PC-3 (cell line): ENCODE data around the gene PRDM5. TPM values are rescaled to one million over a fixed set of nuclear protein-coding genes. Genes with fewer than 3 reads are reported as not detected.

Experiments
- ATAC-seq: fragments of 200-7000 bp; cut with Tn5 transposase; 2 replicates; pipeline ENCODE4 v1.9.1; 2020; ENCODE audit warnings: mild to moderate bottlenecking, moderate library complexity
- BruUV-seq: library from RNA; stranded (reverse); fragments of 400-500 nt; replicated peaks from 2 replicates; lab custom pipeline; 2021; lab: Mats Ljungman, UMichigan
- CTCF ChIA-PET: fragments of 300-600 bp; sonication (Branson Sonifier 250); formaldehyde crosslinking; loops from one replicate; lab custom pipeline; 2022; ENCODE audit warnings: antibody characterized with exemption; lab: Charles Lee
- POLR2A ChIA-PET: fragments of 300-600 bp; sonication (Branson Sonifier 250); formaldehyde crosslinking; loops from one replicate; lab custom pipeline; 2022; ENCODE audit warnings: antibody characterized with exemption; ENCODE audit not compliant: unreplicated experiment; lab: Charles Lee
- DNase-seq: peaks from one replicate; pipeline ENCODE4 v3.0.0-alpha.2; 2015
- H2AFZ ChIP-seq: fragments of 300-600 bp; sonication (generic); 2 replicates; pipeline ENCODE4 v1.6.0; 2016; ENCODE audit warnings: antibody characterized with exemption, low read length
- H3F3A ChIP-seq: fragments of 300-600 bp; sonication (generic); one replicate; pipeline ENCODE4 v1.6.0; 2017; ENCODE audit warnings: antibody characterized with exemption, low read length, control low read depth, mild to moderate bottlenecking; ENCODE audit not compliant: unreplicated experiment
- H3K27ac ChIP-seq: fragments of 300-600 bp; sonication (generic); 2 replicates; pipeline ENCODE4 v1.5.1; 2016; ENCODE audit warnings: mild to moderate bottlenecking, low read length
- H3K27me3 ChIP-seq: fragments of 300-600 bp; sonication (generic); 2 replicates; pipeline ENCODE4 v1.6.1; 2016; ENCODE audit warnings: low read length, mixed read lengths
- H3K36me3 ChIP-seq: fragments of 300-600 bp; sonication (generic); 2 replicates; pipeline ENCODE4 v1.6.1; 2016; ENCODE audit warnings: low read depth, mixed run types, low read length, mixed read lengths
- H3K4me1 ChIP-seq: fragments of 300-600 bp; sonication (generic); 2 replicates; pipeline ENCODE4 v1.5.1; 2016; ENCODE audit warnings: low read length; ENCODE audit not compliant: insufficient read depth
- H3K4me2 ChIP-seq: fragments of 300-600 bp; sonication (generic); 2 replicates; pipeline ENCODE4 v1.6.0; 2016; ENCODE audit warnings: low read length
- H3K4me3 ChIP-seq: fragments of 300-600 bp; sonication (generic); 2 replicates; pipeline ENCODE4 v1.5.1; 2016; ENCODE audit warnings: mild to moderate bottlenecking, low read length, mixed read lengths
- H3K79me2 ChIP-seq: fragments of 300-600 bp; sonication (generic); 2 replicates; pipeline ENCODE4 v1.6.1; 2017; ENCODE audit warnings: low read length, mixed read lengths
- H3K9ac ChIP-seq: fragments of 300-600 bp; sonication (generic); 2 replicates; pipeline ENCODE4 v1.6.0; 2016; ENCODE audit warnings: mild to moderate bottlenecking, low read length
- H3K9me2 ChIP-seq: fragments of 300-600 bp; sonication (generic); replicated peaks from 2 replicates; pipeline ENCODE4 v1.6.1; 2016; ENCODE audit warnings: mixed run types, low read length, mixed read lengths
- H3K9me3 ChIP-seq: fragments of 300-600 bp; sonication (generic); 2 replicates; pipeline ENCODE4 v1.6.1; 2016; ENCODE audit warnings: low read length, mixed read lengths
- H4K20me1 ChIP-seq: fragments of 300-600 bp; sonication (generic); 2 replicates; pipeline ENCODE4 v1.6.1; 2016; ENCODE audit warnings: low read length, mixed read lengths
- CTCF ChIP-seq: fragments of 300-600 bp; sonication (generic); conservative IDR thresholded peaks from 2 replicates; pipeline ENCODE4 v1.5.1; 2017; ENCODE audit warnings: antibody characterized with exemption, low read depth, mild to moderate bottlenecking, low read length
- EZH2 ChIP-seq: fragments of 300-600 bp; sonication (generic); IDR thresholded peaks from one replicate; pipeline ENCODE4 v1.6.1; 2017; ENCODE audit warnings: antibody characterized with exemption, mild to moderate bottlenecking, low read length; ENCODE audit not compliant: unreplicated experiment
- EZH2phosphoT487 ChIP-seq: fragments of 300-600 bp; sonication (generic); IDR thresholded peaks from 2 replicates; pipeline ENCODE4 v1.6.1; 2018; ENCODE audit warnings: mild to moderate bottlenecking, antibody characterized with exemption, low read length, borderline replicate concordance
- intact Hi-C: fragments of 100-400 bp; cut with micrococcal nuclease; formaldehyde crosslinking; loops from 2 replicates; pipeline ENCODE4 v1.9.0; 2023
- total RNA-seq: library from RNA; depleted of rRNA; stranded (reverse); fragments of >200 nt; gene quantifications from 2 replicates; pipeline ENCODE4 v1.2.3, GENCODE V29; 2014

Gene PRDM5
- total RNA-seq, 1 experiment from 2014 or later: 2.4 TPM

DNA sequence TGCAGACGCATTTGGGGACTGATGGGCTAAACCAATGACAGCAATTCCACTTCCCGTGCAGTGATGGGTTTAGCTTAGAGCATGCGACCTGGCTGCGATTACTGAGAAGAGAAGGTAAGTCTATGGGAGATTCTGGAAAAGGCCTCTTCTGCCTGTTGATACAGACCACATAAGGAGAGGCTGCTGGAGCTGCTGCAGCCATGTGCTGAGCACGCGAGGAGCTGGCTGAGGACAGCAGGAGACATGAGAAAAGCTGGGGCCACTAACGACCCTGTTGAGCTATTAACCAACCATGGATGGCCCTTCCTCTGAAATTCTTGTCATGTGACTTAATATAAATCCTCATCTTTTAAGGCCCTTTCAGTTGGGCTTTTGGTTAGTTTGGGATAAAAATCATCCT, 199.9 kb downstream of the PRDM5 start:
- H3K4me1 ChIP-seq: no peaks in the 10 kb centered on the region
- ChIA-PET CTCF (no interaction called here), POLR2A (no interaction called here)
- H3K27ac ChIP-seq: no peak overlapping the region
- no peaks in the 10 kb centered on the region for H3K36me3 ChIP-seq
- H2AFZ ChIP-seq: no peak overlapping the region
- DNase-seq (no peak), ATAC-seq (no peak)
- H3K4me3 ChIP-seq: no peak overlapping the region
- no peaks in the 10 kb centered on the region for H3K9me2 ChIP-seq
- H3F3A ChIP-seq: no peaks in the 10 kb centered on the region
- no TSS peak for BruUV-seq
- H3K9me3 ChIP-seq: no peaks in the 10 kb centered on the region
- no peaks in the 10 kb centered on the region for H3K79me2 ChIP-seq
- H3K27me3 ChIP-seq: no peaks in the 10 kb centered on the region
- H4K20me1 ChIP-seq: no peaks in the 10 kb centered on the region
- H3K4me2 ChIP-seq: no peak overlapping the region
- no peak overlapping the region for H3K9ac ChIP-seq
- intact Hi-C loops: no loop called here
- TF ChIP-seq CTCF (no peak), EZH2 (no peak), EZH2phosphoT487 (no peak)

DNA sequence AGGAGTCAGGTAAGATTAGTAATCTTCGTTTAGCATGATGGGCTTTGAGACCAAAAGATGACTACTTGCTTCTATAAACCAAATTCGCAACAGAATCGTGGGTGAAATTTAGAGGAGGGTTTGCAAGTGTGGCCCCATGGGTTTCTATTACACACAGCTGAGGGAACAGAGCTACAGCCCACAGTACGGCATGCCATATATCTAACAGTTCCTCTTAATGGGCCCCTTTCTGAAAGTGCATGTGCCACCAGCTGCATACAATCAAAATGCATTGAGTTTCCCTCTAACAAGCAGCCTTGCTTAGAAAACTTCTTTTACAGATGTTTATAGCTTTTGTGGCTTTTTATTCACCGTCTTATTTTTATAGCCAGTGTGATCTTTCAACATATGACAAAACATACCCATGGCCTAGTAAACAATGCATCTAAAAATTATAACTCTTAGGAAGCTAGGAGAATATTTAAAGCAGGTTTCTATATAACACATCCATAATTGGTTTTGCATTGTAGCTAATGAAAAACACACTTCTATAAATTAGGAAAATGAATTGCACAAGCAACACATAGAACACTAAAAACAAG, 202.1 kb downstream of the PRDM5 start:
- Histone ChIP-seq H3F3A (no peaks in the 10 kb centered on the region), H3K4me2 (no peak overlapping the region), H3K9ac (no peak overlapping the region), H3K4me3 (no peak overlapping the region), H2AFZ (no peak overlapping the region), H3K9me3 (no peaks in the 10 kb centered on the region), H4K20me1 (no peaks in the 10 kb centered on the region), H3K27me3 (no peaks in the 10 kb centered on the region), H3K4me1 (no peaks in the 10 kb centered on the region), H3K27ac (no peak overlapping the region), H3K9me2 (no peaks in the 10 kb centered on the region), H3K36me3 (no peaks in the 10 kb centered on the region), H3K79me2 (no peaks in the 10 kb centered on the region)
- DNase-seq (no peak), ATAC-seq (no peak)
- ChIA-PET POLR2A (no interaction called here), CTCF (interaction anchor here (0.6 kb wide), 1 partner anchor 38 kb away, joined by 3 read pairs; no protein-coding TSS in a partner anchor)
- no TSS peak for BruUV-seq
- TF ChIP-seq EZH2 (no peak), CTCF (no peak)
- intact Hi-C loops: no loop called here

GRCh38 chr4:120718979-120719566, 203.5 kb downstream of the PRDM5 start:
- DNase-seq (peak; percentile 51), ATAC-seq (peak; percentile 79)
- no peaks in the 10 kb centered on the region for H3F3A ChIP-seq
- H3K27ac ChIP-seq: no peak overlapping the region
- no peaks in the 10 kb centered on the region for H3K9me3 ChIP-seq
- no peaks in the 10 kb centered on the region for H3K9me2 ChIP-seq
- H4K20me1 ChIP-seq: no peaks in the 10 kb centered on the region
- H3K4me2 ChIP-seq: peak overlapping the region; percentile 22; the same call in 1 of the 2 replicates
- no TSS peak for BruUV-seq
- no peak for TF ChIP-seq EZH2
- TF ChIP-seq CTCF: peak; percentile 73
- no peak for TF ChIP-seq EZH2phosphoT487
- no peak overlapping the region for H3K4me3 ChIP-seq
- H3K27me3 ChIP-seq: no peaks in the 10 kb centered on the region
- H3K4me1 ChIP-seq: no peaks in the 10 kb centered on the region
- intact Hi-C loops: loop anchor here (1.0 to 5.0 kb wide), 7 partner anchors 200 to 647 kb away; no protein-coding TSS in a partner anchor
- H3K79me2 ChIP-seq: no peaks in the 10 kb centered on the region
- ChIA-PET POLR2A (no interaction called here), CTCF (no interaction called here)
- no peak overlapping the region for H2AFZ ChIP-seq
- no peaks in the 10 kb centered on the region for H3K36me3 ChIP-seq
- no peak overlapping the region for H3K9ac ChIP-seq
